Endothelial cell of umbilical vein (primary cell): ENCODE data around the gene BABAM2. TPM values are rescaled to one million over a fixed set of nuclear protein-coding genes. Genes with fewer than 3 reads are reported as not detected.

Experiments used
- BruUV-seq: library from RNA; stranded (reverse); fragments of 400-500 nt; replicated peaks from 2 replicates; lab custom pipeline; 2021; lab: Mats Ljungman, UMichigan
- CTCF ChIA-PET: fragments of 300-600, 350-600 bp; sonication (Branson Sonifier 250); formaldehyde crosslinking; loops from one replicate; lab custom pipeline; 2021; ENCODE audit warnings: antibody characterized with exemption, inconsistent platforms; lab: Charles Lee
- POLR2A ChIA-PET: fragments of 300-600, 350-600 bp; sonication (Branson Sonifier 250); formaldehyde crosslinking; loops from one replicate; lab custom pipeline; 2021; ENCODE audit warnings: antibody characterized with exemption, inconsistent platforms; lab: Charles Lee
- DNase-seq: peaks from one replicate; pipeline ENCODE4 v3.0.0-alpha.2; 2011; ENCODE audit warnings: low read depth, low spot score
- FAIRE-seq: peaks from 2 replicates; lab custom pipeline; 2011; peaks lifted over from hg19 to GRCh38; lab: Jason Lieb, UNC
- H2AFZ ChIP-seq: 2 replicates; pipeline ENCODE4 v1.6.0; 2012; ENCODE audit warnings: low read depth, low read length, control low read depth, inconsistent platforms
- H3K27ac ChIP-seq: 2 replicates; pipeline ENCODE4 v1.5.1; 2011; ENCODE audit warnings: low read depth, mild to moderate bottlenecking, control low read depth, low read length, moderate library complexity; ENCODE audit not compliant: insufficient read depth
- H3K27me3 ChIP-seq, 2 experiments: 2 replicates each; pipeline versions ENCODE4 v1.6.0 to v1.6.1; 2011; ENCODE audit warnings: low read length in 2 of 2, mixed read lengths in 1 of 2; ENCODE audit not compliant: control insufficient read depth in 2 of 2, insufficient read depth in 2 of 2
- H3K36me3 ChIP-seq, 2 experiments: 2 replicates in 1 of 2; 3 replicates in 1 of 2; pipeline ENCODE4 v1.5.1; 2011; ENCODE audit warnings: low read length in 2 of 2, mild to moderate bottlenecking in 1 of 2, moderate library complexity in 1 of 2; ENCODE audit not compliant: control insufficient read depth in 2 of 2, insufficient read depth in 2 of 2; ENCODE audit errors: extremely low read depth in 1 of 2
- H3K4me1 ChIP-seq: 3 replicates; pipeline ENCODE4 v1.5.1; 2011; ENCODE audit warnings: mild to moderate bottlenecking, low read length; ENCODE audit not compliant: control insufficient read depth, insufficient read depth; ENCODE audit errors: extremely low read depth
- H3K4me2 ChIP-seq: 2 replicates; pipeline ENCODE4 v1.6.1; 2011; ENCODE audit warnings: low read length, control low read depth, mixed read lengths; ENCODE audit not compliant: insufficient read depth
- H3K4me3 ChIP-seq, 3 experiments: fragments of 200-600 bp in 1 of 3; sonication (generic), shearing (Covaris generic) in 1 of 3; replicated peaks in 1 of 3; 2 replicates each; pipeline ENCODE4 v1.5.1; 2011 to 2016; ENCODE audit warnings: control low read depth in 3 of 3, low read length in 3 of 3, mild to moderate bottlenecking in 2 of 3, inconsistent platforms in 1 of 3, low read depth in 1 of 3, moderate library complexity in 1 of 3; ENCODE audit not compliant: insufficient read depth in 1 of 3
- H3K79me2 ChIP-seq: 2 replicates; pipeline ENCODE4 v1.6.0; 2012; ENCODE audit warnings: low read length, inconsistent platforms; ENCODE audit not compliant: control insufficient read depth, insufficient read depth
- H3K9ac ChIP-seq: replicated peaks from 2 replicates; pipeline ENCODE3; 2011; ENCODE audit warnings: low read length, control low read depth; ENCODE audit not compliant: insufficient read depth; ENCODE audit errors: extremely low read depth
- H3K9me1 ChIP-seq: replicated peaks from 3 replicates; pipeline ENCODE4 v1.6.0; 2011; ENCODE audit warnings: mild to moderate bottlenecking, low read length; ENCODE audit not compliant: control insufficient read depth, insufficient read depth; ENCODE audit errors: extremely low read depth
- H3K9me3 ChIP-seq: replicated peaks from 2 replicates; pipeline ENCODE4 v1.5.1; 2012; ENCODE audit warnings: low read length, inconsistent platforms; ENCODE audit not compliant: control insufficient read depth, insufficient read depth
- H4K20me1 ChIP-seq: replicated peaks from 2 replicates; pipeline ENCODE3; 2011; ENCODE audit warnings: mild to moderate bottlenecking, low read length; ENCODE audit not compliant: control insufficient read depth, insufficient read depth; ENCODE audit errors: extremely low read depth
- EZH2 ChIP-seq: IDR thresholded peaks from 2 replicates; pipeline ENCODE4 v1.6.1; 2012; ENCODE audit warnings: borderline replicate concordance, low read depth, mild to moderate bottlenecking, moderate library complexity, low read length, inconsistent platforms; ENCODE audit not compliant: severe bottlenecking
- FOS ChIP-seq: IDR thresholded peaks from 2 replicates; pipeline ENCODE4 v1.6.1; 2011; ENCODE audit warnings: mild to moderate bottlenecking, low read length, moderate library complexity, borderline replicate concordance; ENCODE audit not compliant: insufficient read depth
- GATA2 ChIP-seq: IDR thresholded peaks from 2 replicates; pipeline ENCODE4 v1.7.0; 2011; ENCODE audit warnings: low read depth, mild to moderate bottlenecking, moderate library complexity, mixed read lengths, low read length; ENCODE audit not compliant: insufficient read length, insufficient read depth
- JUN ChIP-seq: IDR thresholded peaks from 2 replicates; pipeline ENCODE4 v1.6.1; 2011; ENCODE audit warnings: borderline replicate concordance, low read depth; ENCODE audit not compliant: insufficient read length, insufficient read depth
- MYC ChIP-seq: IDR thresholded peaks from one replicate; pipeline ENCODE4 v1.6.1; 2011; ENCODE audit warnings: mild to moderate bottlenecking, low read depth, low read length
- POLR2A ChIP-seq: IDR thresholded peaks from 2 replicates; pipeline ENCODE4 v1.6.1; 2012; ENCODE audit warnings: low read depth, mild to moderate bottlenecking, control low read depth, low read length
- POLR2AphosphoS5 ChIP-seq: IDR thresholded peaks from 2 replicates; pipeline ENCODE4 v1.6.1; 2012; ENCODE audit warnings: low read depth, mild to moderate bottlenecking, control low read depth, low read length, moderate library complexity; ENCODE audit not compliant: insufficient read depth
- dilution Hi-C: fragments of 300-500 bp; cut with MboI; formaldehyde crosslinking; loops from one replicate; pipeline ENCODE4 v1.15.0; 2019; ENCODE audit warnings: low sequenced_read_pairs; ENCODE audit not compliant: extremely low pct_ligation_motif_present
- intact Hi-C: fragments of 100-400 bp; cut with micrococcal nuclease; formaldehyde crosslinking; loops from one replicate; pipeline ENCODE4 v1.10.0; 2022
- polyA plus RNA-seq, 4 experiments: library from polyadenylated mRNA; depleted of rRNA in 3 of 4; stranded (reverse) in 3 of 4; unstranded in 1 of 4; fragments of >200 nt; gene quantifications; 2 replicates each; pipeline versions ENCODE4 v1.2.1 to v1.2.3, GENCODE V29; 2011 to 2012; ENCODE audit warnings: missing spikeins in 1 of 4
- total RNA-seq: library from RNA; stranded (reverse); gene quantifications from 2 replicates; pipeline ENCODE4 v1.2.3, GENCODE V29; 2021
- TF ChIP-seq, protein P1 (sequence below): IDR thresholded peaks from 2 replicates; pipeline ENCODE4 v1.6.1; 2011; ENCODE audit not compliant: insufficient read depth, insufficient read length
- TF ChIP-seq, protein P2 (sequence below), 2 donors: IDR thresholded peaks; 1 replicate in 1 of 2; 2 replicates in 1 of 2; pipeline ENCODE4 v1.5.1; 2011; ENCODE audit warnings: low read length in 2 of 2, mild to moderate bottlenecking in 2 of 2, moderate library complexity in 2 of 2, control low read depth in 1 of 2, inconsistent platforms in 1 of 2, low read depth in 1 of 2; ENCODE audit not compliant: insufficient read depth in 1 of 2; ENCODE audit errors: extremely low read depth in 1 of 2

Gene BABAM2
- total and polyA plus RNA-seq, 2 donors (not counting 3 experiments of a cell fraction or from before 2014, with no cell fraction given): 19.9 to 27.6 TPM

DNA sequence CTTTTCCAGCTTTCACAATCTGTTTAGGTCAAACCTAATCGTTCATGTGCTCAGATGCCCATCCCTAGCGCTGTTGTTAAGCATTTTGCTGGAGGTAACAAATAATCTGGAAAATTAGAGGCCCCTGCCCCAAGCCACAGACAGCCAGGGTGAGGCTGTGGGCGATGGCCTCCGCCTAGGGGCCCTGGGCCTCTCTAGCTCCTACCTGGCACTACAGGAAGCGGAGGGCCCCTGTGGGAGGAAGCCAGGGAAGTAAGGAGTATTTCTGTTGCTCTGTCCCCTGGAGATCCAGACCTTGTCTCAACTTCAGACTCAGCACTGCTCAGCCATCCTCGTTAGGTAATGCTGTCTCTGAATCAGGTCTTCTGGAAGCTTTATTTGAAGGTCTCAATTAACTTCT, 489.7 kb downstream of the BABAM2 start:
- dilution Hi-C loops: no loop called here
- Histone ChIP-seq H3K9ac (no peak overlapping the region), H4K20me1 (no peaks in the 10 kb centered on the region), H3K27me3 (no peaks in the 10 kb centered on the region), H2AFZ (no peak overlapping the region), H3K9me3 (no peaks in the 10 kb centered on the region), H3K4me1 (no peaks in the 10 kb centered on the region), H3K79me2 (no peaks in the 10 kb centered on the region), H3K4me2 (no peak overlapping the region), H3K36me3 (no peaks in the 10 kb centered on the region), H3K4me3 (no peak overlapping the region), H3K27ac (no peak overlapping the region), H3K9me1 (no peaks in the 10 kb centered on the region)
- CTCF ChIA-PET: no interaction called here
- intact Hi-C loops: no loop called here
- BruUV-seq: no TSS peak
- TF ChIP-seq, protein P1, sequence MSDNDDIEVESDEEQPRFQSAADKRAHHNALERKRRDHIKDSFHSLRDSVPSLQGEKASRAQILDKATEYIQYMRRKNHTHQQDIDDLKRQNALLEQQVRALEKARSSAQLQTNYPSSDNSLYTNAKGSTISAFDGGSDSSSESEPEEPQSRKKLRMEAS: no peak
- no peak for TF ChIP-seq POLR2AphosphoS5
- TF ChIP-seq GATA2: no peak
- POLR2A ChIA-PET: interaction anchor here (0.9 kb wide), 1 partner anchor 13 kb away, joined by 3 read pairs; the partner anchor contains the start of gene FOSL2
- no peak for FAIRE-seq
- DNase-seq: no peak

DNA sequence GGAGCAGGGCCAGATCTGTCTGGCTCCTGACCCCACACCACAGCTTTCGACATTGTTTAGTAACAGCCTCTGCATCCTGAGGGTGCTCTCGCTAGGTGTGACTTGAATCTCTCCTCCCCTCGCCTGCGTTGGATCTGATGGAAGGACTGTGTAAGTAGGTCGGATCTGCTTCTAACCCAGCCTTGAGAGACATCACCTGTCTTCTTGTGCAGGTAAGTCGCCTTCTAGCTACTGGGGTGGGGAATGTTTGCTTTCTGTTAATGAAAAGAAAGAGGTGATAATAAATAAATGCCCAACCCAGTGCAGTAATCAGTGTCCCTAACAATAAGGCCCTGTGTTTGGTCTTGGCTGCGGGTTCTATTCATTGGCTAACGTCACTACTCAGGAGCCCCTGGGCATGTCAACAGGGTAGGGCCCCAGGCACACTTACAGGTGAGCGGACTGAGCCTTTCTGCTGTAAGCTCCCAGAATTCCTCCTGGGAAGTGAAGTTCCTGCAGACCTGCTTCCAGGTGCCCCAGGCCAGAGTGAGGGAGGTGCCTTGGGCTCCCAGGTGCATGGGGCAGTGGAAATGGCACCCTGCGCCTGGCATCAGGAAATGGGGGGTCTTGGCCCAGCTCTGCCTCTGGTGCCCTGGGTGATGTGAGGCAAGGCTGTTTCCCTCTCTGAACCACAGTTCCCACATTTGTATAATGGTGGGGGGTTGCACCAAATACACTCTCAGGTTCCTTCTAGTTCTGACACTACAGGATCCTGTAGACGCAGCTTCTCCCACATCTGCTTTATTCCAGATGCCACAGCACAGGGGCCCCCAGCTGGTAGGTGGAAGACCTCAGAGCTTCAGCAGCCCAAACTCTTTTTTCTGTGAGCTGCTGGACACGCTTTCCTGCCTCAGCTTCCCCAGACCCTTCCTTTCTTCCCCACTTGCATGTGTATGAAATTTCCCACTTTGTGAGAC, 491.0 kb downstream of the BABAM2 start:
- Histone ChIP-seq H3K36me3 (no peaks in the 10 kb centered on the region), H4K20me1 (no peaks in the 10 kb centered on the region), H3K9me1 (no peaks in the 10 kb centered on the region), H3K79me2 (no peaks in the 10 kb centered on the region), H3K9me3 (no peaks in the 10 kb centered on the region), H3K4me3 (no peak overlapping the region), H3K4me2 (no peak overlapping the region), H3K4me1 (peaks cover 6% of the 10 kb centered on the region), H3K27me3 (no peaks in the 10 kb centered on the region), H2AFZ (no peak overlapping the region), H3K9ac (no peak overlapping the region), H3K27ac (no peak overlapping the region)
- ChIA-PET POLR2A (interaction anchor here (0.9 kb wide), 1 partner anchor 11 kb away, joined by 3 read pairs; the partner anchor contains the start of gene FOSL2), CTCF (interaction anchor here (1.0 to 1.5 kb wide), 3 partner anchors 11 to 627 kb away, joined by 3 to 4 read pairs (median 3); no protein-coding TSS in a partner anchor)
- DNase-seq (no peak), FAIRE-seq (no peak)
- dilution Hi-C loops (no loop called here), intact Hi-C loops (no loop called here)
- no TSS peak for BruUV-seq
- TF ChIP-seq EZH2: no peak
- TF ChIP-seq POLR2A: no peak
- no peak for TF ChIP-seq JUN
- no peak for TF ChIP-seq GATA2
- TF ChIP-seq MYC: no peak
- no peak for TF ChIP-seq POLR2AphosphoS5
- TF ChIP-seq, protein P2, sequence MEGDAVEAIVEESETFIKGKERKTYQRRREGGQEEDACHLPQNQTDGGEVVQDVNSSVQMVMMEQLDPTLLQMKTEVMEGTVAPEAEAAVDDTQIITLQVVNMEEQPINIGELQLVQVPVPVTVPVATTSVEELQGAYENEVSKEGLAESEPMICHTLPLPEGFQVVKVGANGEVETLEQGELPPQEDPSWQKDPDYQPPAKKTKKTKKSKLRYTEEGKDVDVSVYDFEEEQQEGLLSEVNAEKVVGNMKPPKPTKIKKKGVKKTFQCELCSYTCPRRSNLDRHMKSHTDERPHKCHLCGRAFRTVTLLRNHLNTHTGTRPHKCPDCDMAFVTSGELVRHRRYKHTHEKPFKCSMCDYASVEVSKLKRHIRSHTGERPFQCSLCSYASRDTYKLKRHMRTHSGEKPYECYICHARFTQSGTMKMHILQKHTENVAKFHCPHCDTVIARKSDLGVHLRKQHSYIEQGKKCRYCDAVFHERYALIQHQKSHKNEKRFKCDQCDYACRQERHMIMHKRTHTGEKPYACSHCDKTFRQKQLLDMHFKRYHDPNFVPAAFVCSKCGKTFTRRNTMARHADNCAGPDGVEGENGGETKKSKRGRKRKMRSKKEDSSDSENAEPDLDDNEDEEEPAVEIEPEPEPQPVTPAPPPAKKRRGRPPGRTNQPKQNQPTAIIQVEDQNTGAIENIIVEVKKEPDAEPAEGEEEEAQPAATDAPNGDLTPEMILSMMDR (IDR thresholded peaks at IDR 0.05; ENCODE audit: extremely low read depth in 1 of 2, insufficient read depth in 1 of 2, low read depth in 1 of 2, low read length in 2 of 2): no peak
- TF ChIP-seq FOS: no peak
- TF ChIP-seq, protein P1: no peak
